DMS 273 (cell line): ENCODE data around the gene PIPOX.
A peak's percentile ranks its signal among the peaks of the same experiment; 100 is the strongest.

Experiments used
- DNase-seq: peaks from one replicate; lab custom pipeline; 2025; ENCODE audit not compliant: unreplicated experiment; lab: John Stamatoyannopoulos, UW

PIPOX gene

DNA sequence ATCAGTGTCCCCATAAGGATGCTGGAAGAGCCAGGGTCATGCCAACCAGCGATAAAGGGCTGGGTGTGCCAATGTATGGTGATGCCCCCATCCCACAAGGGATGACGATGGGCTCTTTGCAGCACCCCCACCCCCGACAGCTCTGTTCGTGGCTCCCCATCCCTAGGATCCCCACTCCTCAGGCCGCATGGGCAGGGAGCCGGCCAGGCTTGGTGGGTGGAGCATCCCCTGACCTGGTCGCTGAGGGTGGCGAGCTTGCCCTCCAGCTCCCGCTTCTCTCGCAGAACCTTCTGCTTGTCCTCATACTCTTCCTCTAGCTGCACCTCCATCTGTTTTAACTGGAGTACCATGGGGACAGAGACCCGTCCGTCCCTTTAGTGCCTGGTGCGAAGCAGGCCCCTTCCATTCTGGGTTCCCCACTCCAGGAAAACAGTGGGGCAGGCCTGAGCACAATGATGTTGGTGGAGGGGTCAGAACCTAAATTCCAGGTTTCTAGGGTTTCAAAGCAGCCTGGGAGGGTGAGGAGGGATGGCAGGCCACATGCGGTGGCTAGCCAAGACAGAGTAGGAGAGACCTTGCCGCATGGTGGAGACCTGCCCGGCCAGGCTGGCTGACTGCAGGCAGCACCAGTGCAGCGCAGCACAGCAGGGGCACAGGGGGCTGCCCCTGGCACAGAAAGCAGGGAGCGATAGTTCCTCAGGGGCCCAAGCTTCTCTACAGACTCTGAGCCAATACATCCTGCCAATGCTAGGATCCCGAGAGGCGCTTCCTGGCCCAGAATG lies 50.3 kb downstream of the PIPOX start:
- DNase-seq, result no peak

DNA sequence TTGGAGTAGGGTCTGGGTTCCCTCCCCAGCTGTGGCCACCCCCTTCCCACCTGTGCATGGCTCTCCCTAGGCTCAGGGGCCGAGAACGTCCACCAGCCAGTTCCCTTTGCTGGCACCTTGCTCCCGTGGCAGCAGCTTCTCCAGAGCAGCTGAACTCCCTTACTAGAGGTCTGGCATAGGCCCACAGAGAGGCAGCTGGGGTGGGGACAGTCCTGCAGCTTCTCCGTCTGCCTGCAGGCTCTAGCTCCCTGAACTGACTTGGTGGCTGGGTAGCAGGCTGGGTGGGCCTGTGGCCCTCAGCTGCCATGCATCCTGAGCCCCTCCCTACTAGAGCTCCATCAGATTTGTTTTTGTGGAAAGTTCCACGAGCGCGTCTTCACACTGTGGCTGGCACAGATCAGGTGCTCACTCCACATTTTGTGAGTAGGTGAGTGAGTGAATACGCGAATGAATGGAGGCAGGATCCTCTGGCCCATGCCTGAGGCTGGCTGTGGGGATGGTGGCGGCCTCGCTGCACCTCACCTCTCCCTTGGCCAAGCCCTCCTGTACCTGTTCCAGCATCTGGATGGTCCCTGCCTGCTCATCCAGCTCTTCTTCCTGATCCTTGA lies 51.3 kb downstream of the PIPOX start:
- DNase-seq, result no peak

DNA sequence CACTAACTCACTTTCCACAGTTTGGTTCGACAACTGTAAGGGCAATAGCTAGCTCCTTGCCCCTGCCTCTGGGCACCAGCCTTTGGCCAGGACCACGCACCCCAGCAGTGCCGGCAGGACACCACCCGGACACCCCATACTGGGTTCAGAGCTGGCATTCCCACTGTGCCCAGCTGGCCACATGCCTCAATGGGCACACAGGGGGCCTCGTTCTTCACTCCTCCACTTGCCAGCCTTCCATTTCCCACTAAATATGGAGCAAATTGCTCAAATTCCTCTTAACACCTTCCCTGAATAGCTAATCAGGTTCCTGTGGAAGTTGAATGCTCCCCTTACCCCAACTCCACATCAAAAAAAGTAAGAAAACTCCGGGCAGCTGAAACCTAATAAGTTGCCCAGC lies 52.5 kb downstream of the PIPOX start:
- no peak for DNase-seq

DNA sequence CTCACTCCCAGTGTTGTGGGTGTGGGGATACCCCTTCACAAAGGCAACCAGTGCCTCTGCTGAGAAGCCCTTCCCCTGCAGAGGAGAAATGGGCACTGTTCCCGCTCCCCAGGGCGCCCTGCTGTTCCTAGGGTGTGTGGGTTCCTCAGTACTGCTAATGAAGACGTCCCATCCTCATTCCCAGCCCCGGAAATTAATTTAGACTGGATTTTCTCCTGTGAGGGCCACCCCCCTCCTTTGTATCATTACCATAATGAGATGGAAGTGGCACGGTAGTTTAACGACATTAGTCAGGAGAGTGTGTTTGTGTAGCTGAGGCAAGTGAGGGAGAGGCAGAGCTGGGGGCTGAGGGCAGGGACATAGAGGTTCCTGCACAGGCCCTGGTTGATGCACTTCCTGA lies 53.2 kb downstream of the PIPOX start:
- peak; percentile 39 for DNase-seq

DNA sequence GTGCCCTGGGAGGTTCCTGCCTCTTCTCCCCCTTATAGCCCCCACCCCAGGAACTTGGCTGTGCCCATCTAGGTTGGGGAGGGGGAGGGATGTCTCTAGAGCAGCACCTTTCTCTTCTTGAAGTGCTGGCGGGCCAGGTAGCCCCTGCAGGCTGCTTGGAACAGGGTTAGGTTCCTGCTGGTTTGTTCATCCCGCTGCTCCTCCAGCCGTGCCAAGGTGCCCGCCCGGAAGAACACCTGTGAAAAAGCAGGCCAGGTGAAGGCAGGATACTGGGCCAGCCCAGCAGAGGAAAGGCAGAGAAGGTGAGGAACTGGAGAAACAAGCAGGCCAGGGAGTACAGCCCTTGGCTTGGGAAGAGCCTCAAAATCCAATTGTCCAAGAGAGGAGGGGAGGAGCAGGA lies 56.6 kb downstream of the PIPOX start:
- no peak for DNase-seq

DNA sequence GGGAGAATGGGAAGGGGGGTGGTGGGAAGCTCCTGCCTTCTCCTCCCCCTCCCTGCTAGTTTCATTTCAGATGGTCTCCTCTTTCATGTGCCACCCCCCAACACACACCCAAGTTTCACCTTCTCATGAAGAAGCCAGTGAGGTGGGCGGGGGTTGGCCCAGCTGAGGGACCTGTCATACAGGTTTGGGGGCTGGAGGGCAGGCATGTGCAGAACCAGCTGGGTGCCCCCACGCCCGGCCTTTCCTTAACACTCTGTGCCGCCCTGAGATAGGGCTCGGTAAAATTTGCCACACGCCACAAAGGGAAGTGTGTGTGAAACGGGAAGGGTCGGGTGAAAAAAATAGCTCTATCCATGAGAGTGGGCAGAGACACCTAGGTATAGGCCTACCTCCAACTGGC lies 57.4 kb downstream of the PIPOX start:
- DNase-seq, result no peak

DNA sequence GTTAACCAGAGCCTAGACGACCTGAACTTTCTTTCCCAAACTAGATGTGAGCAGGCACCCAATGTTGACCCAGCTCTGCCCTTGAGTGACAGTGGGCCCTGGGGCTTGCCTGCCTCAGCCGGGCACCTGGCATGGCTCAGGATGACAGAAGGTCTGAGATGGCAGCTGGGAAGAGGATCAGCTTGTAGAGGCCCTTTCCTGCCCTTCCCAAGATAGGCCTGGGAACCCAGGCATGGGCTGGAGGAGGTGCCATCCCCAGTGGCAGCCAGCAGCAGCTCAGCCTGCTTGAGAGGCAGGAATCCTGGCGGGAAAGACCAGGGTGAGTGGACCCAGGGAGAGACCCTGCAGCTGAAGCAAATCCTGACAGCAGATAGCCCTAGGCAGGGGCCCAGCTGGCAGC lies 59.1 kb downstream of the PIPOX start:
- DNase-seq, result peak; percentile 60

DNA sequence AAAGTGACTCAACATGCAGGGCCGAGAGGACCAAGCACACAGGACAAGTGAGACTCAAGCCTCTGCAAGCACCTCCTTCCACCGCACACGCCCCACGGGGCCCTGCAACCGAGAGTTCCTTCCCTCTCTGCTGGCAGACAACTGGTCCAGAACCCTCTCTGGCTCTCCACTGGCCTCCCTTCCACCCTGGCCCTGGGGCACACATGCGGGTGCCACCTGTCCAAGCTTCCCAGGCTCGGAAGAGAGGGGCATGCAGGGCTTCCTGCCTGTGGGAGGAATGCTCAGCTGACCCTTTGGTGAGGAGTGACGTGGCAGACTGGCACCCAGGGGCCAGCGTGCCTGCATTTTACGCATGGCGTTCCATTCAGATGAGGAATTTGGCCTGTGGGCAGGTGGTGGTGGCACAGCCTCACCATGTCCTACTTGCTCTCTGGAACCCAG lies 59.8 kb downstream of the PIPOX start:
- no peak for DNase-seq

DNA sequence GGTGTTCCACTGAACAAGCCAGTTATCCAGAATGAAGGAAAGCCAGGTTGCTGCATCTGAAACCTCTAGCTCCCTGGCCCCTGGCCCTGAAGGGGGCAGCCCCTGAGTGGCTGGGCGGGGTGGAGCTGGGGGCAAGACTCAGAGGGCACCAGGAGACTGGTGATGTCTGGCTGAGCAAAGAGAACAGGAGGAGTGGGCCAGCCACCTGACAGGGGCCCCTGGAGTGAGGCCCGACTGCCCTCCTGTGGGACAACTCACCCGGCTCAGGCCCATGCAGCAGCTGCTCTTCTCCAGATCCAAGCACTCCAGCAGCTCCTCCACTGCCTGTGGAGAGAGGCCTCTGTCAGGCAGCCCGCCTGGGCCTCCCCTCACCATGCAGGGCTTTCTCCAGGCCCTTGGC lies 60.4 kb downstream of the PIPOX start:
- no peak for DNase-seq
